MM.1S (cell line): ENCODE measurements around the gene ZDHHC21.

Experiments
- DNase-seq: peaks from one replicate; pipeline ENCODE4 v3.0.0-alpha.2; 2015
- H2AFZ ChIP-seq: fragments of 300-600 bp; sonication (generic); 2 replicates; pipeline ENCODE4 v1.6.0; 2016; ENCODE audit warnings: antibody characterized with exemption, low read length
- H3F3A ChIP-seq: fragments of 300-600 bp; sonication (generic); 2 replicates; pipeline ENCODE4 v1.6.1; 2016; ENCODE audit warnings: mild to moderate bottlenecking, antibody characterized with exemption, low read length, moderate library complexity, mixed read lengths; ENCODE audit not compliant: insufficient read depth
- H3K27ac ChIP-seq: fragments of 300-600 bp; sonication (generic); 2 replicates; pipeline ENCODE4 v1.5.1; 2016; ENCODE audit warnings: mild to moderate bottlenecking, low read length
- H3K27me3 ChIP-seq: fragments of 300-600 bp; sonication (generic); replicated peaks from 2 replicates; pipeline ENCODE4 v1.6.0; 2016; ENCODE audit warnings: low read length; ENCODE audit not compliant: insufficient read depth
- H3K36me3 ChIP-seq: fragments of 300-600 bp; sonication (generic); replicated peaks from 2 replicates; pipeline ENCODE4 v1.6.1; 2016; ENCODE audit warnings: mild to moderate bottlenecking, low read length, mixed read lengths; ENCODE audit not compliant: insufficient read depth
- H3K4me1 ChIP-seq: fragments of 300-600 bp; sonication (generic); 2 replicates; pipeline ENCODE4 v1.6.1; 2016; ENCODE audit warnings: low read length, mixed read lengths
- H3K4me2 ChIP-seq: fragments of 300-600 bp; sonication (generic); 2 replicates; pipeline ENCODE4 v1.6.0; 2016; ENCODE audit warnings: low read depth, low read length
- H3K4me3 ChIP-seq: fragments of 300-600 bp; sonication (generic); 2 replicates; pipeline ENCODE4 v1.5.1; 2016; ENCODE audit warnings: low read length, mixed read lengths
- H3K79me2 ChIP-seq: fragments of 300-600 bp; sonication (generic); 2 replicates; pipeline ENCODE4 v1.6.1; 2016; ENCODE audit warnings: mixed run types, low read length, mixed read lengths
- H3K9ac ChIP-seq: fragments of 300-600 bp; sonication (generic); 2 replicates; pipeline ENCODE4 v1.6.1; 2016; ENCODE audit warnings: low read length, mixed read lengths
- H3K9me2 ChIP-seq: fragments of 300-600 bp; sonication (generic); replicated peaks from 2 replicates; pipeline ENCODE4 v1.6.1; 2016; ENCODE audit warnings: mild to moderate bottlenecking, low read length, mixed read lengths; ENCODE audit not compliant: insufficient read depth
- H3K9me3 ChIP-seq: fragments of 300-600 bp; sonication (generic); replicated peaks from 2 replicates; pipeline ENCODE4 v1.6.1; 2016; ENCODE audit warnings: mild to moderate bottlenecking, low read length, mixed read lengths; ENCODE audit not compliant: insufficient read depth
- H4K20me1 ChIP-seq: fragments of 300-600 bp; sonication (generic); 2 replicates; pipeline ENCODE4 v1.6.1; 2016; ENCODE audit warnings: mild to moderate bottlenecking, low read length, moderate library complexity, mixed read lengths; ENCODE audit not compliant: insufficient read depth
- CTCF ChIP-seq: fragments of 300-600 bp; sonication (generic); IDR thresholded peaks from 2 replicates; pipeline ENCODE4 v1.5.1; 2016; ENCODE audit warnings: antibody characterized with exemption, low read length, mixed read lengths
- EZH2 ChIP-seq: fragments of 300-600 bp; sonication (generic); optimal IDR thresholded peaks from 2 replicates; pipeline ENCODE3; 2017; ENCODE audit warnings: low read depth, mild to moderate bottlenecking, antibody characterized with exemption, low read length, mixed read lengths
- EZH2phosphoT487 ChIP-seq: fragments of 300-600 bp; sonication (generic); IDR thresholded peaks from 2 replicates; pipeline ENCODE4 v1.6.1; 2018; ENCODE audit warnings: antibody characterized with exemption, low read length

Gene ZDHHC21

DNA sequence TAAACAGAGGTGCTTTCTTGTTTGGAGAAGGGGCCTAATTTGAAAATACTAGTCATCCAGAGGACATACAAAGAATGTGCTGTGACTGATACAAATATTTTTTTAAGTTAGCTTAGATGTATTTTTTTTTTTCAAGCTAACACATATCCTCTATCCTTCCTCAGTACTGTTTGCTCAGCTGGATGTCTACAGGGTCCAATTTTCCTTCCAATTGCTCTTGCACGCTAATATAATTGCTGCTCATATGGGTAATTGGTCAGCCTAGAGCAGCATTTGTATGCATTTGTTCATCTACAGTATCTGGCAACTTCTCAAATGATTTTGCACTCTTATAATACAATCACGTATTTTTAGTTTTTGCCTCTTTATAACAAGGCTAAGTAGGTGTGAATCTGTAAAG lies 84.7 kb downstream of the ZDHHC21 start:
- no peak for DNase-seq
- Histone ChIP-seq H4K20me1 (no peaks in the 10 kb centered on the region), H3K36me3 (no peaks in the 10 kb centered on the region)

DNA sequence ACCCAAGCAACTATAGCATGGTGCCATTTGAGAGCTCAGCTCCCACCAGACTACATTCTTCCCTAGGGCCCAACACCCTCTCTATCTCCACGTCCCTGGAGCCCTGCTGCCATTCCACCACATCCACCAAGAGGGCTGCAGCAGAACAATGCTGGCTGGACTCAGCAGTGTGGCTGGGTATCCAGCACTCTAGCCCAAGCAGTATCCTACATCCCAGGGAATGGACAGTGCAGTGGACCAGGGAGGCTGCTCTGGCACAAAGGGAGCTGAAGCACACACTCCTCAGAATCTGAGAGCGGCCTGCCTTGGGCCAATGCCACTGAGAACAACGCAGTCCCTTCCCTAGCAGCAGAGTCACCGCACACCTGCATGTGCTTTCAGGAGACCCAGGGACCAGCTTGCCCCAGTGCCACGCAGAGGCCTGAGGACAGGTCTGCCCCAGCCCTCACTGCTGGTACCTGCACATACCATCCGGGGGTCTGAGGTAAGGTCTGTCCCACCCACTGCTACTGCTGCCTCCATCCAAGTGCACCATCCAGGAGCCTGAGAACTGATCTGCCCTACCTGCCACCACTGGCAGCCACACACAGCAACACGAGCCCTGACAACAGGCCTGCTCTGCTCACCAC lies 95.9 kb downstream of the ZDHHC21 start:
- TF ChIP-seq EZH2phosphoT487 (no peak), CTCF (no peak), EZH2 (no peak)
- H3K79me2 ChIP-seq = no peaks in the 10 kb centered on the region
- H3K9me2 ChIP-seq = no peaks in the 10 kb centered on the region
- DNase-seq = no peak
- no peak overlapping the region for H2AFZ ChIP-seq
- no peaks in the 10 kb centered on the region for H3K27me3 ChIP-seq
- H3K27ac ChIP-seq = no peak overlapping the region
- no peaks in the 10 kb centered on the region for H3K36me3 ChIP-seq
- H4K20me1 ChIP-seq = no peaks in the 10 kb centered on the region
- no peaks in the 10 kb centered on the region for H3F3A ChIP-seq
- H3K9me3 ChIP-seq = no peaks in the 10 kb centered on the region
- H3K4me1 ChIP-seq = no peaks in the 10 kb centered on the region
- no peak overlapping the region for H3K9ac ChIP-seq
- no peak overlapping the region for H3K4me2 ChIP-seq
- H3K4me3 ChIP-seq = no peak overlapping the region

More for the DNA sequence above, 84.7 kb downstream of the ZDHHC21 start:
- no peak overlapping the region for H3K27ac ChIP-seq
- no peaks in the 10 kb centered on the region for H3K9me3 ChIP-seq
- no peaks in the 10 kb centered on the region for H3K4me1 ChIP-seq
- no peaks in the 10 kb centered on the region for H3F3A ChIP-seq
- no peak overlapping the region for H3K4me2 ChIP-seq
- H3K4me3 ChIP-seq = no peak overlapping the region
- TF ChIP-seq CTCF = no peak
- no peak for TF ChIP-seq EZH2
- TF ChIP-seq EZH2phosphoT487 = no peak
- no peaks in the 10 kb centered on the region for H3K79me2 ChIP-seq
- no peak overlapping the region for H2AFZ ChIP-seq
- no peaks in the 10 kb centered on the region for H3K27me3 ChIP-seq
- H3K9ac ChIP-seq = no peak overlapping the region
- H3K9me2 ChIP-seq = no peaks in the 10 kb centered on the region

DNA sequence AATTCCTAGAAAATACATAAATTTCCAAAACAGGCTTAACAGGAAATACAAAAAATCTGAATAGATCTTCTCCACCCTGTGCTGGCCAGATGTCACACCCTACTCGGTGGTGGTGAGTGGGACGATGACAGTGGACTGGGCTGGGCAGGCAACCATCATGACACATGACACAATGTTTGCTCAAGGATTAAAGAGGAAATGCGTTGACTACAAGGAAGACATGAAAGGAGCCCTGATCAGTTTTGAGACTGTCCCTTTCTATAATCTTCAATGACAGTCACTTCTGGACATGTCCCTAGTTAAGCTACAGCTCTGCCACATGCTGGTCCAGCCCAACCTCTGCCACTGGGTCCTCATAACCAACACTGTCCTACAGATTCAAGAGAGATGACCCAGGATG lies 99.8 kb downstream of the ZDHHC21 start:
- no peak overlapping the region for H3K4me3 ChIP-seq
- no peaks in the 10 kb centered on the region for H3K9me3 ChIP-seq
- no peak overlapping the region for H2AFZ ChIP-seq
- H3K36me3 ChIP-seq = no peaks in the 10 kb centered on the region
- no peaks in the 10 kb centered on the region for H3K4me1 ChIP-seq
- no peaks in the 10 kb centered on the region for H4K20me1 ChIP-seq
- H3F3A ChIP-seq = no peaks in the 10 kb centered on the region
- H3K9me2 ChIP-seq = no peaks in the 10 kb centered on the region
- DNase-seq = no peak
- no peak for TF ChIP-seq EZH2phosphoT487
- no peak for TF ChIP-seq EZH2
- no peak for TF ChIP-seq CTCF
- H3K27me3 ChIP-seq = no peaks in the 10 kb centered on the region
- H3K79me2 ChIP-seq = no peaks in the 10 kb centered on the region
- H3K4me2 ChIP-seq = no peak overlapping the region
- H3K9ac ChIP-seq = no peak overlapping the region
- no peak overlapping the region for H3K27ac ChIP-seq
